Dendritic cell treated with granulocyte-macrophage colony-stimulating factor and Interleukin-4, amounts not matched to agents 40 ng/mL and 50 ng/mL, for 4 days (primary cell): ENCODE measurements around the gene BMERB1.
"Not testable (repeated sequence)": the region's sequence is repeated elsewhere in the genome, so short reads cannot be mapped to it uniquely, and the experiment has no call there.

Experiments
- H3K27ac Mint-ChIP-seq: one replicate; pipeline ENCODE4 v1.8.0; 2022; ENCODE audit warnings: mild to moderate bottlenecking, mixed read lengths
- H3K27me3 Mint-ChIP-seq: one replicate; pipeline ENCODE4 v1.8.0; 2022; ENCODE audit warnings: mild to moderate bottlenecking, mixed read lengths
- H3K36me3 Mint-ChIP-seq: one replicate; pipeline ENCODE4 v1.8.0; 2022; ENCODE audit warnings: low read depth, mixed read lengths
- H3K4me1 Mint-ChIP-seq: one replicate; pipeline ENCODE4 v1.8.0; 2022; ENCODE audit warnings: low read depth, mixed read lengths
- H3K4me3 Mint-ChIP-seq: one replicate; pipeline ENCODE4 v1.8.0; 2022; ENCODE audit warnings: mild to moderate bottlenecking, moderate library complexity, mixed read lengths
- H3K9me3 Mint-ChIP-seq: one replicate; pipeline ENCODE4 v1.8.0; 2022; ENCODE audit warnings: mixed read lengths
- intact Hi-C: fragments of 100-400 bp; cut with micrococcal nuclease; formaldehyde crosslinking; loops from one replicate; pipeline ENCODE4 v1.15.0; 2022

Gene BMERB1

DNA sequence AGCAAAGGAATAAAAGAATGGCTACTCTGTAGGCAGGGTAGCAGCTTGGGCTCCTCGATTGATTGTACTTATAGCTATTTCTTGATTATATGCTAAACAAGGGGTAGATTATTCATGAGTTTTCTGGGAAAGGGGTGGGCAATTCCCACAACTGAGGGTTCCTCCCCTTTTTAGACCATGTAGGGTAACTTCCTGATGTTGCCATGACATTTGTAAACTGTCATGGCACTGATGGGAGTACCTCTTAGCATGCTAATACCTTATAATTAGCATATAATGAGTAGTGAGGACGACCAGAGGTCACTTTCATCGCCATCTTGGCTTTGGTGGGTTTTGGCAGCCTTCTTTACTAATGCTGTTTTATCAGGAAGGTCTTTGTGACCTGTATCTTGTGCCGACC, 136.3 kb downstream of the BMERB1 start:
- peaks cover 57% of the 10 kb centered on the region for H3K4me1 Mint-ChIP-seq
- intact Hi-C loops, H3K4me3 Mint-ChIP-seq, H3K27ac Mint-ChIP-seq, H3K36me3 Mint-ChIP-seq, H3K27me3 Mint-ChIP-seq, H3K9me3 Mint-ChIP-seq: not testable (repeated sequence)

GRCh38 chr16:15571557-15571956, 137.2 kb downstream of the BMERB1 start:
- intact Hi-C loops, result no loop called here
- Mint-ChIP-seq H3K4me3 (no peak overlapping the region), H3K36me3 (no peaks in the 10 kb centered on the region), H3K4me1 (peaks cover 54% of the 10 kb centered on the region), H3K27me3 (no peaks in the 10 kb centered on the region), H3K27ac (peak overlapping the region; percentile 80), H3K9me3 (no peaks in the 10 kb centered on the region)

DNA sequence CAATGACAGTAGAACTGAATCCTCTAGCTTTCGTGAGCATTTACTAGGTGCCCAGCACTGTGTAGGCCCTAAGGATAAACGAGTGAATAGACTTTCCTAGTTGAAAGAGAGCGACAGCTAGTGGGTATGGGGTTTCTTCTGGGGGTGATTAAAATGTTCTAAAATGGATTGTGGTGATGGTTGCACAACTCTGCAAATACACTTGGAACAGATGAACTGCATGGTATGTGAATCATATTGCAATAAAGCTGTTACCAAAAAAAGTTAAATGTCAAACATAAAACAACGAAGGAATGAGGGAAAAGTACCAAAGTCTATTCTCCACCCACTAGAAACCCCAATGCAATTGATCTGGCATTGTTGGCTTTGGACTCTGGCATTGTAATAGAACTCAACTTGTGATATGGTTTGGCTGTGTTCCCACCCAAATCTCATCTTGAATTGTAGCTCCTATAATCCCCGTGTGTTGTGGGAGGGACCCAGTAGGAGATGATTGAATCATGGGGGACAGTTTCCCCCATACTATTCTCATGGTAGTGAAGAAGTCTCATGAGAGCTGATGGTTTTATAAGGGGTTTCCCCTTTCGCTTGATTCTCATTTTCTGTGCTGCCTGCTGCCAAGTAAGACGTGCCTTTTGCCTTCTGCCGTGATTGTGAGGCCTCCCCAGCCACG, 138.1 kb downstream of the BMERB1 start:
- Mint-ChIP-seq H3K27ac (no peak overlapping the region), H3K36me3 (no peaks in the 10 kb centered on the region), H3K27me3 (no peaks in the 10 kb centered on the region), H3K9me3 (no peaks in the 10 kb centered on the region), H3K4me3 (no peak overlapping the region), H3K4me1 (peaks cover 57% of the 10 kb centered on the region)
- intact Hi-C loops, result no loop called here

DNA sequence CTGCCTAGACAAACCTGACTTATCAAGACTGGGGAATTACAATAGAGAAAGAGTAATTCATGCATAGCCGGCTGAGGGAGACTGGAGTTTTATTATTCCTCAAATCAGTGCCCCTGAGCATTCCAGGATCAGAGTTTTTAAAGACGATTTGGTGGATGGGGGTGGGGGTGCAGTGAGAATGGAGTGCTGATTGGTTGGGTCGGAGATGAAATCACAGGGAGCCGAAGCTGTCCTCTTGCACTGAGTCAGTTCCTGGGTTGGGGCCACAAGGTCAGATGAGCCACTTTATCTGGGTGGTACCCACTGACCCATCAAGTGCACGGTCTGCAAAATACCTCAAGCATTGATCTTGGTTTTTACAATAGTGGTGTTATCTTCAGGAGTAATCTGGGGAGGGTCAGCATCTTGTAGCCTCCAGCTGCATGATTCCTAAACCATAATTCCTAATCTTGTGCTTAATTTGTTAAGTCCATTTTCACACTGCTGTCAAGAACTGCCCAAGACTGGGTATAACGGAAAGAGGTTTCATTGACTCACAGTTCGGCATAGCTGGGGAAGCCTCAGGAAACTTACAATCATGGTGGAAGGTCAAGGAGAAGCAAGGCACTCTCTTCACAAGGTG, 139.0 kb downstream of the BMERB1 start:
- H3K27me3 Mint-ChIP-seq, result no peaks in the 10 kb centered on the region
- H3K36me3 Mint-ChIP-seq, result no peaks in the 10 kb centered on the region
- no peaks in the 10 kb centered on the region for H3K9me3 Mint-ChIP-seq
- no peak overlapping the region for H3K4me3 Mint-ChIP-seq
- intact Hi-C loops, result no loop called here
- no peak overlapping the region for H3K27ac Mint-ChIP-seq
- H3K4me1 Mint-ChIP-seq, result peaks cover 66% of the 10 kb centered on the region

GRCh38 chr16:15573896-15574613, 139.7 kb downstream of the BMERB1 start:
- intact Hi-C loops, H3K27me3 Mint-ChIP-seq, H3K4me3 Mint-ChIP-seq, H3K27ac Mint-ChIP-seq, H3K9me3 Mint-ChIP-seq, H3K36me3 Mint-ChIP-seq: not testable (repeated sequence)
- H3K4me1 Mint-ChIP-seq, result peaks cover 68% of the 10 kb centered on the region

- Mint-ChIP-seq H3K36me3 (no peaks in the 10 kb centered on the region), H3K4me1 (peaks cover 64% of the 10 kb centered on the region), H3K4me3 (no peak overlapping the region), H3K27me3 (no peaks in the 10 kb centered on the region), H3K9me3 (no peaks in the 10 kb centered on the region), H3K27ac (no peak overlapping the region)
- intact Hi-C loops, result no loop called here
These were observed 140.2 kb downstream of the BMERB1 start for GRCh38 chr16:15574614-15574948.

DNA sequence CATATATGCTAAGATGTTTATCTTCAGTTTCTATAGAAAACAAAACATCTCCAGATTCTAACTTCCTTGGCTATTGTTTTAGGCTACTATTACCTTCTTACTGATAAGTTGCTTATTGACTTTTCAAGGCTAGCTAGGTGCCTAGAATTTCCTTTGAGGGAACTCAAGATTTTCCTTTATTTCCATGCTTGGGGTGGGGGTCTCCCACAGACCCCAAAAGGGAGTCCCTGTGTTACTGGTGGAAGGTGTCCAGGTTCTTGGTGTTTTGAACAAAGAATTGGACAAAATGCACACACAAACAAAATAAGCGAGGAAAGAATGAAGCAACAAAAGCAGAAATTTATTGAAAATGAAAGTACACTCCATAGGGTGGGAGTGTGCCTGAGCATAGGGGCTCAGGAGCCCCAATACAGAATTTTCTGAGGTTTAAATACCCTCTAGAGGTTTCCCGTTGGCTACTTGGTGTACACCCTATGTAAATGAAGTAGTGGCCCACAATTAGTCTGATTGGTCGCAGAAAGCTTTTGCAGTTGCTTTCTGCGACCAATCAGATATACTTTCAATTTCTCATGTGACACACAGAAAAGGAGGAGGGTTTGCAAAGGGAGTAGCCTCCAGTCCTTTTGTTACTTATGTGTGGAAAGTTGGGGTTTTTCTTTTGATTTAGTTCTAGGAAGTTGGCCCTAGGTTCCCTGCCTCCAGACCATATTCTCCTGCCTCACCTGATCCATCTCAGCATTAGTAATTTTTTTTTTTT, 141.1 kb downstream of the BMERB1 start:
- intact Hi-C loops, result no loop called here
- Mint-ChIP-seq H3K27me3 (no peaks in the 10 kb centered on the region), H3K4me3 (no peak overlapping the region), H3K27ac (no peak overlapping the region), H3K4me1 (peaks cover 55% of the 10 kb centered on the region), H3K36me3 (no peaks in the 10 kb centered on the region), H3K9me3 (no peaks in the 10 kb centered on the region)

DNA sequence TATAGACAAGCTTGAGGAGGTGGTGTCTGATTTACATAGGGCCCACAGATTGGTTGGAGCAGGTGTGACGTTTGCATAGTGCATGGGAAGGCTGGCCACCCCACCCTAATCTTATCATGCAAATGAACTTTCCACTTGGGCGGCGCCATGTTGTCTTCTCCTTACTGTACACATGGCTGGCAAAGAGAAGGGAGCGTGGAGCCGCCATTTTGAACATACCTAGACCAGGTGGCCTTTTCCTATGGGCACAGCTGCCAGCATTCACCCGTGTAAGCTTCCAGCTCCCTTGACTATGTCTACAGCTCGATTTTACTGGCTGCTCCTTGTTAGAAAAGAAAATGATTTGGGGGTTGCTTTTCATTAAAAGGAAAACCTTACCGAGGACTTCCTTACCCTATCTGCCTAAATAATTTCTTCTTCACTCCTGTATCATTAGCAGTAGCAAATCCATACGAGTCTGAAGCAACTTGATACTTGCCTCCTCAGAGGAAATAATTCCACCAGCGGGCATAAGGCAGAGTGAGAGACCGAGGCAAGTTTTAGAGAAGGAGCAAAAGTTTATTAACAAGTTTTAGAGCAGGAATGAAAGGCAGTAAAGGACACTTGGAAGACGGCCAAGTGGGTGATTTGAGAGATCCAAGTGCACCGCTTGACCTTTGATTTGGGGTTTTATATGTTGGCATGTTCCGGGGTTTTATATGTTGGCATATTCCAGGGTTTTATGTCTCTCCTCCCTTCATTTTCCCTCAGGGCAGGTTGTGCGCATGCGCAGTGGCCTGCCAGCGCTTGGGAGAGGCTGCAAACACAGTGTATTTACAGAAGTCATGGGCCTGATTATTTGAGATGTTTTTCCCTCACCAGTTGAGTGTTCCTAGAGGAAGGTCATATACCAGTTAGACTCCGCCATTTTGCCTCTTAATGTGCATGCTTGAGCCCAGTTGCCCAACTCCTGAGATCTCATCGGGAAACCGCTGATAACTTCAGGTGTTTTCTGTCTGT, 142.9 kb downstream of the BMERB1 start:
- Mint-ChIP-seq H3K4me3 (no peak overlapping the region), H3K9me3 (no peaks in the 10 kb centered on the region), H3K27me3 (no peaks in the 10 kb centered on the region), H3K4me1 (peaks cover 61% of the 10 kb centered on the region), H3K27ac (no peak overlapping the region), H3K36me3 (no peaks in the 10 kb centered on the region)
- intact Hi-C loops, result no loop called here

DNA sequence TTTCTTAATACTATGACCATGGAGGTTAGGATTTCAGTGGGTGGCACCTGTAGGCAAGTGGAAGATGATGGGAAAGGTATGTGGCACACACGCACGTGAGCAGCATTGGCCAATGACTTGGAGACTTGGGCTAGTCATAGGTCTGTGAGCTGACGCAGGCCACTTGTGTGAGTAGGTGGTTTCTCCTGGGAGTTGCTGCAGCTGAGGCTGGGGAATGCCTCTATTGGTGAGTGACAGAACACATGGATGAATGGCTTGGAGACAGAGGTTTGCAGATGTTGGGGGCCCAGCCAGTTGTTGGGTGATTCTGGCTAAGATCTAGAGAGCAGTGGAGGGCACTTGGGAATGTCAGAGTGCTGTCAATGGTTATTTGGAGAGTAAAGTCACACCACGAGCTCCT, 144.4 kb downstream of the BMERB1 start:
- intact Hi-C loops, result no loop called here
- Mint-ChIP-seq H3K27ac (peak overlapping the region; percentile 4), H3K4me3 (no peak overlapping the region), H3K4me1 (peaks cover 52% of the 10 kb centered on the region), H3K36me3 (no peaks in the 10 kb centered on the region), H3K27me3 (no peaks in the 10 kb centered on the region), H3K9me3 (no peaks in the 10 kb centered on the region)

DNA sequence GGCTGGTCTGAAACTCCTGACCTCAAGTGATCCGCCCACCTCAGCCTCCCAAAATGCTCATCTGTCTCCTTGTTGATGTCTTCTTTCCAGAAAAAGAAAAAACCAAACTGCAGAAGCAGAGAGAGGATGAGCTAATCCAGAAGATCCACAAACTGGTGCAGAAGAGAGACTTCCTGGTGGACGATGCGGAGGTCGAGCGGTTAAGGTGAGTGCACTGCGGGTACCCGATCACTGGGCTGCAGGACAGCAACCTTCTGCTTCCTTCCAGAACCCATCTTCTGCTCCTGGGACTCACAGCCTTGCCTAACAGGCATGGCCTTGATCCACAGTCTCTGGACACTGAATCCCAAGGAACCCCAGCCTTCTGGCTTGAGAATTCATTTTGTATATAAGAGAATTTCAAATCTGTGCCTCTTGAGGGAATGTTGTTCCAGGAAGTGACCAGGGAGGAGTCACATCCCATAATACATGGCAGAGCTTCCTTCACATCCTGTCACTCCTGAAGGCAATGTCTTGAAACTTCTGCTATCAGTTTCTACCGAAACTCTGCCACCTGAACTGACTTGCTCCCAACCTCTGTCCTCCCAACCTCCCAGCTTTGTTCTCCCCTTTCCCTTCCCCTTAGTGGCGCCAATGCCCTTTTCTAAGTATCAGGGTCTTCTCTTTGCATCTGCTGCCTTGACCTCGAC, 146.9 kb downstream of the BMERB1 start:
- intact Hi-C loops, result no loop called here

DNA sequence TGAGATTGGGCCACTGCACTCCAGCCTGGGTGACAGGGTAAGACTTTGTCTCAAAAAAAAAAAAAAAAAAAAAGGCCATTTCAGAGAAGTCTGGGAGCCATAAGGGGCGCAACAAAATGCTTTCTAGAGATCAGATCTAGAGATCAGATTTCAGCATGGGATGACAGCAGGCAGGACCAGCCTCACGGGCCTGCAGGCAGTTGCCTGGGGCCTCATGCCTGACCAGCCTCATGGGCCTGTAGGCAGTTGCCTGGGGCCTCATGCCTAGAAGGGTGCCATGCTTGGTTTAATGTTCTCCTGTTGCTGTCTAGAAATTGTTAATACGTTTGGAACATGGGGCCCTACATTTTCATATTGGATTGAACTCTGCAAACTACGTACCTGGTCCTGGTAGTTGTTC, 149.1 kb downstream of the BMERB1 start:
- H3K27ac Mint-ChIP-seq, result peak overlapping the region; percentile 63
- no peak overlapping the region for H3K4me3 Mint-ChIP-seq
- peaks cover 32% of the 10 kb centered on the region for H3K36me3 Mint-ChIP-seq
- intact Hi-C loops, result no loop called here
- H3K27me3 Mint-ChIP-seq, result no peaks in the 10 kb centered on the region
- H3K4me1 Mint-ChIP-seq, result peaks cover 55% of the 10 kb centered on the region
- peaks cover 20% of the 10 kb centered on the region for H3K9me3 Mint-ChIP-seq

More for the DNA sequence above, 146.9 kb downstream of the BMERB1 start:
- Mint-ChIP-seq H3K4me3 (no peak overlapping the region), H3K9me3 (peaks cover 8% of the 10 kb centered on the region), H3K27me3 (no peaks in the 10 kb centered on the region), H3K4me1 (peaks cover 54% of the 10 kb centered on the region), H3K36me3 (peaks cover 9% of the 10 kb centered on the region), H3K27ac (peak overlapping the region; percentile 63)

- Mint-ChIP-seq H3K27ac (no peak overlapping the region), H3K27me3 (no peaks in the 10 kb centered on the region), H3K4me1 (peaks cover 62% of the 10 kb centered on the region), H3K9me3 (peaks cover 20% of the 10 kb centered on the region), H3K4me3 (no peak overlapping the region), H3K36me3 (peaks cover 42% of the 10 kb centered on the region)
- intact Hi-C loops, result no loop called here
These were observed 151.6 kb downstream of the BMERB1 start for GRCh38 chr16:15585956-15586355.

GRCh38 chr16:15586716-15587115, 152.3 kb downstream of the BMERB1 start:
- Mint-ChIP-seq H3K4me1 (peaks cover 61% of the 10 kb centered on the region), H3K4me3 (no peak overlapping the region), H3K36me3 (peaks cover 42% of the 10 kb centered on the region), H3K27ac (peak overlapping the region; percentile 26), H3K9me3 (peaks cover 20% of the 10 kb centered on the region), H3K27me3 (no peaks in the 10 kb centered on the region)
- intact Hi-C loops, result no loop called here
